Vagina (tissue), 2 donors: ENCODE results near the gene ENPP7.

Source experiments
- CTCF ChIP-seq, 3 experiments: fragments of 450-650 bp in 2 of 3; fragments of 200-600 bp in 1 of 3; sonication (generic) in 1 of 3; IDR thresholded peaks; one replicate each; pipeline ENCODE4 v1.5.1; 2017 to 2019; ENCODE audit warnings: antibody characterized with exemption in 3 of 3, mild to moderate bottlenecking in 2 of 3, moderate library complexity in 2 of 3
- POLR2AphosphoS5 ChIP-seq, 2 donors: sonication (generic); formaldehyde crosslinking; IDR thresholded peaks; one replicate each; pipeline ENCODE4 v1.9.0; 2017; ENCODE audit warnings: antibody characterized with exemption in 2 of 2, mild to moderate bottlenecking in 2 of 2, low read depth in 1 of 2; ENCODE audit not compliant: insufficient read depth in 1 of 2

- no peak for TF ChIP-seq CTCF (IDR thresholded peaks at IDR 0.05)
- TF ChIP-seq POLR2AphosphoS5 (IDR thresholded peaks at IDR 0.05; ENCODE audit: insufficient read depth in 1 of 2, low read depth in 1 of 2), result no peak
Observed at GRCh38 chr17:79747508-79748294, 17.0 kb downstream of the ENPP7 start.
